GM18498 (cell line): ENCODE measurements around the gene HSD11B2.
"Not testable (repeated sequence)": the region's sequence is repeated elsewhere in the genome, so short reads cannot be mapped to it uniquely, and the experiment has no call there.

ENCODE experiments used
- ATAC-seq: cut with Tn5 transposase; IDR thresholded peaks from one replicate; pipeline ENCODE4 v1.9.1; 2021; ENCODE audit warnings: mild to moderate bottlenecking, moderate library complexity; ENCODE audit not compliant: unreplicated experiment

The HSD11B2 gene

GRCh38 chr16:67413978-67414911 lies 16.7 kb upstream of the HSD11B2 start:
- no peak for ATAC-seq

- not testable (repeated sequence) for ATAC-seq
Measured at GRCh38 chr16:67415421-67415820, 15.5 kb upstream of the HSD11B2 start.

GRCh38 chr16:67415872-67416793 lies 14.8 kb upstream of the HSD11B2 start, which contains the start of gene ZDHHC1:
ZDHHC1 (minus strand) TSS chr16:67416477; CDS start chr16:67407775, 8,702 bp downstream.
- peak; percentile 75 for ATAC-seq

GRCh38 chr16:67417333-67418061 lies 13.4 kb upstream of the HSD11B2 start:
- no peak for ATAC-seq

GRCh38 chr16:67419502-67419901 lies 11.4 kb upstream of the HSD11B2 start:
- ATAC-seq, result no peak

GRCh38 chr16:67419931-67420330 lies 11.0 kb upstream of the HSD11B2 start:
- ATAC-seq, result no peak

GRCh38 chr16:67421030-67421429 lies 9.9 kb upstream of the HSD11B2 start:
- ATAC-seq, result no peak

- ATAC-seq, result no peak
Measured at GRCh38 chr16:67423015-67423414, 7.9 kb upstream of the HSD11B2 start.

GRCh38 chr16:67423611-67424260 lies 7.2 kb upstream of the HSD11B2 start:
- ATAC-seq, result no peak

GRCh38 chr16:67424261-67424615 lies 6.7 kb upstream of the HSD11B2 start:
- no peak for ATAC-seq

GRCh38 chr16:67425061-67425460 lies 5.9 kb upstream of the HSD11B2 start:
- ATAC-seq, result no peak

- no peak for ATAC-seq
Measured at GRCh38 chr16:67425580-67425979, 5.3 kb upstream of the HSD11B2 start.

- ATAC-seq, result no peak
Measured at GRCh38 chr16:67426022-67426421, 4.9 kb upstream of the HSD11B2 start.

GRCh38 chr16:67426950-67427349 lies 4.0 kb upstream of the HSD11B2 start:
- ATAC-seq, result no peak

GRCh38 chr16:67428146-67428731 lies 2.7 kb upstream of the HSD11B2 start:
- ATAC-seq, result no peak

GRCh38 chr16:67429053-67429798 lies 1.7 kb upstream of the HSD11B2 start:
- no peak for ATAC-seq

GRCh38 chr16:67429799-67430503 lies 970 bp upstream of the HSD11B2 start:
- ATAC-seq, result no peak

- ATAC-seq, result no peak
Measured at GRCh38 chr16:67430504-67430976, 381 bp upstream of the HSD11B2 start.
